Fibroblast of lung (primary cell): ENCODE results near the gene TMEM92. TPM values are rescaled to one million over a fixed set of nuclear protein-coding genes. Genes with fewer than 3 reads are reported as not detected.

ENCODE experiments used
- DNase-seq, 2 donors: peaks; one replicate each; pipeline versions ENCODE4 v3.0.0 to v3.0.0-alpha.2; 2010; ENCODE audit warnings: low read depth in 2 of 2
- H2AFZ ChIP-seq: 2 replicates; pipeline ENCODE4 v1.5.1; 2012; ENCODE audit warnings: low read length, control low read depth, inconsistent platforms
- H3K27ac ChIP-seq: 2 replicates; pipeline ENCODE4 v1.5.1; 2011; ENCODE audit warnings: low read length, control low read depth; ENCODE audit not compliant: insufficient read depth
- H3K27me3 ChIP-seq: 2 replicates; pipeline ENCODE4 v1.5.1; 2011; ENCODE audit warnings: mild to moderate bottlenecking, low read length; ENCODE audit not compliant: control insufficient read depth, insufficient read depth
- H3K36me3 ChIP-seq: 2 replicates; pipeline ENCODE4 v1.5.1; 2011; ENCODE audit warnings: low read length; ENCODE audit not compliant: control insufficient read depth, insufficient read depth
- H3K4me1 ChIP-seq: 2 replicates; pipeline ENCODE4 v1.5.1; 2011; ENCODE audit warnings: low read length; ENCODE audit not compliant: control insufficient read depth, insufficient read depth; ENCODE audit errors: extremely low read depth
- H3K4me2 ChIP-seq: 2 replicates; pipeline ENCODE4 v1.5.1; 2011; ENCODE audit warnings: low read length, control low read depth; ENCODE audit not compliant: insufficient read depth; ENCODE audit errors: extremely low read depth
- H3K4me3 ChIP-seq, 4 experiments: fragments of 200-600 bp in 1 of 4; sonication (generic) in 1 of 4; replicated peaks in 1 of 4; 2 replicates each; pipeline ENCODE4 v1.5.1; 2011 to 2016; ENCODE audit warnings: low read length in 4 of 4, low read depth in 3 of 4, mild to moderate bottlenecking in 3 of 4, control low read depth in 2 of 4, inconsistent platforms in 1 of 4, mixed read lengths in 1 of 4; ENCODE audit not compliant: insufficient read depth in 1 of 4; ENCODE audit errors: control extremely low read depth in 1 of 4
- H3K79me2 ChIP-seq: 2 replicates; pipeline ENCODE4 v1.5.1; 2012; ENCODE audit warnings: mild to moderate bottlenecking, low read length, inconsistent platforms; ENCODE audit not compliant: control insufficient read depth, insufficient read depth
- H3K9ac ChIP-seq: 2 replicates; pipeline ENCODE4 v1.5.1; 2011; ENCODE audit warnings: mild to moderate bottlenecking, low read length, control low read depth; ENCODE audit not compliant: insufficient read depth
- H3K9me3 ChIP-seq: 2 replicates; pipeline ENCODE4 v1.5.1; 2012; ENCODE audit warnings: low read depth, low read length; ENCODE audit not compliant: control insufficient read depth, insufficient read depth
- H4K20me1 ChIP-seq: 2 replicates; pipeline ENCODE4 v1.5.1; 2011; ENCODE audit warnings: low read length; ENCODE audit not compliant: control insufficient read depth, insufficient read depth; ENCODE audit errors: extremely low read depth
- CTCF ChIP-seq, 2 donors: IDR thresholded peaks in 1 of 2; conservative IDR thresholded peaks in 1 of 2; 1 replicate in 1 of 2; 2 replicates in 1 of 2; pipeline ENCODE4 v1.5.1; 2011 to 2012; ENCODE audit warnings: low read length in 2 of 2, control low read depth in 1 of 2, inconsistent platforms in 1 of 2, low read depth in 1 of 2, mild to moderate bottlenecking in 1 of 2
- EZH2 ChIP-seq: IDR thresholded peaks from 2 replicates; pipeline ENCODE4 v1.5.1; 2012; ENCODE audit warnings: low read length, control low read depth, mild to moderate bottlenecking; ENCODE audit errors: missing control alignments
- polyA plus RNA-seq, 2 donors: library from polyadenylated mRNA; depleted of rRNA in 1 of 2; stranded (reverse) in 1 of 2; unstranded in 1 of 2; fragments of >200 nt; gene quantifications; 2 replicates each; pipeline ENCODE4 v1.2.1, GENCODE V29; 2011 to 2012; ENCODE audit warnings: missing spikeins in 1 of 2
- total RNA-seq: library from RNA; depleted of rRNA; stranded (reverse); fragments of >200 nt; gene quantifications from 2 replicates; pipeline ENCODE4 v1.2.1, GENCODE V29; 2014

Gene TMEM92
- total and polyA plus RNA-seq, 2 donors (not counting 1 experiment from before 2014, with no cell fraction given), result under 0.01 to 0.05 TPM

- no peak for DNase-seq
- no peaks in the 10 kb centered on the region for H3K36me3 ChIP-seq
- no peak overlapping the region for H2AFZ ChIP-seq
- no peak overlapping the region for H3K9ac ChIP-seq
- H3K79me2 ChIP-seq, result no peaks in the 10 kb centered on the region
- H3K9me3 ChIP-seq, result no peaks in the 10 kb centered on the region
- H3K4me2 ChIP-seq, result no peak overlapping the region
- no peak for TF ChIP-seq CTCF (conservative IDR thresholded peaks at IDR 0.05 in 1 of 2, IDR thresholded peaks at IDR 0.05 in 1 of 2; ENCODE audit: low read depth in 1 of 2, low read length in 2 of 2)
- no peak for TF ChIP-seq EZH2
- no peaks in the 10 kb centered on the region for H4K20me1 ChIP-seq
- H3K27ac ChIP-seq, result no peak overlapping the region
- H3K4me3 ChIP-seq, result no peak overlapping the region
- no peaks in the 10 kb centered on the region for H3K27me3 ChIP-seq
- peaks cover 6% of the 10 kb centered on the region for H3K4me1 ChIP-seq
These were observed 56.0 kb downstream of the TMEM92 start for GRCh38 chr17:50330151-50330775.

Other genes with a start within 250 kb of the TMEM92 start
- 89.1 and 269 TPM in 2 replicates for gene ITGA3, start 218.4 kb upstream of the TMEM92 start, total RNA-seq
- 67.3 and 76.6 TPM in 2 replicates for gene ITGA3, start 218.4 kb upstream of the TMEM92 start, polyA plus RNA-seq
- 19.2 and 19.3 TPM in 2 replicates for gene PDK2, start 179.1 kb upstream of the TMEM92 start, total RNA-seq
- gene PDK2, start 179.1 kb upstream of the TMEM92 start, polyA plus RNA-seq, result 41.0 and 44.6 TPM in 2 replicates
- 2.1 and 2.3 TPM in 2 replicates for gene SAMD14, start 144.3 kb upstream of the TMEM92 start, total RNA-seq
- 1.4 and 3.8 TPM in 2 replicates for gene SAMD14, start 144.3 kb upstream of the TMEM92 start, polyA plus RNA-seq
- gene PPP1R9B, start 123.8 kb upstream of the TMEM92 start, total RNA-seq, result 41.5 and 45.5 TPM in 2 replicates
- gene PPP1R9B, start 123.8 kb upstream of the TMEM92 start, polyA plus RNA-seq, result 22.1 and 26.0 TPM in 2 replicates
- gene SGCA, start 108.5 kb upstream of the TMEM92 start, total RNA-seq, result 4.1 and 4.3 TPM in 2 replicates
- 1.4 and 1.6 TPM in 2 replicates for gene SGCA, start 108.5 kb upstream of the TMEM92 start, polyA plus RNA-seq
- gene COL1A1, start 72.8 kb upstream of the TMEM92 start, total RNA-seq, result 577 and 584 TPM in 2 replicates
- 541 and 604 TPM in 2 replicates for gene COL1A1, start 72.8 kb upstream of the TMEM92 start, polyA plus RNA-seq
- gene XYLT2, start 71.7 kb downstream of the TMEM92 start, total RNA-seq, result 32.9 and 43.9 TPM in 2 replicates
- 11.3 and 12.7 TPM in 2 replicates for gene XYLT2, start 71.7 kb downstream of the TMEM92 start, polyA plus RNA-seq
- gene MRPL27, start 98.7 kb downstream of the TMEM92 start, total RNA-seq, result 43.4 and 53.3 TPM in 2 replicates
- 113 and 142 TPM in 2 replicates for gene MRPL27, start 98.7 kb downstream of the TMEM92 start, polyA plus RNA-seq
- gene EME1, start 98.8 kb downstream of the TMEM92 start, total RNA-seq, result 0.51 and 2.3 TPM in 2 replicates
- gene EME1, start 98.8 kb downstream of the TMEM92 start, polyA plus RNA-seq, result 2.7 and 9.3 TPM in 2 replicates
- gene LRRC59, start 123.1 kb downstream of the TMEM92 start, total RNA-seq, result 83.2 and 88.7 TPM in 2 replicates
- gene LRRC59, start 123.1 kb downstream of the TMEM92 start, polyA plus RNA-seq, result 142 and 167 TPM in 2 replicates
- gene ACSF2, start 151.8 kb downstream of the TMEM92 start, total RNA-seq, result 21.1 and 23.6 TPM in 2 replicates
- gene ACSF2, start 151.8 kb downstream of the TMEM92 start, polyA plus RNA-seq, result 12.9 and 16.5 TPM in 2 replicates
- not detected in 2 replicates for gene CHAD, start 194.4 kb downstream of the TMEM92 start, total RNA-seq
- not detected in 2 replicates for gene CHAD, start 194.4 kb downstream of the TMEM92 start, polyA plus RNA-seq
- 23.9 and 28.4 TPM in 2 replicates for gene RSAD1, start 204.4 kb downstream of the TMEM92 start, total RNA-seq
- gene RSAD1, start 204.4 kb downstream of the TMEM92 start, polyA plus RNA-seq, result 12.5 and 13.8 TPM in 2 replicates
- 2.3 and 3.0 TPM in 2 replicates for gene MYCBPAP, start 234.0 kb downstream of the TMEM92 start, total RNA-seq
- 0.16 and 0.40 TPM in 2 replicates for gene MYCBPAP, start 234.0 kb downstream of the TMEM92 start, polyA plus RNA-seq